ENCODE data around the gene ZNF598. TPM values are rescaled to one million over a fixed set of nuclear protein-coding genes. Genes with fewer than 3 reads are reported as not detected.

ZNF598 gene
- total RNA-seq, 1 experiment from 2014 or later = 50.4 TPM

GRCh38 chr16:2045965-2046892, 36.6 kb upstream of the ZNF598 start:
- Mint-ChIP-seq H3K4me3 (ENCODE audit: unreplicated experiment) (peak overlapping the region; percentile 89), H3K4me1 (ENCODE audit: low read depth, unreplicated experiment) (peaks cover 6% of the 10 kb centered on the region), H3K36me3 (ENCODE audit: insufficient read depth, unreplicated experiment) (no peaks in the 10 kb centered on the region), H3K9me3 (ENCODE audit: unreplicated experiment) (no peaks in the 10 kb centered on the region), H3K27ac (ENCODE audit: unreplicated experiment) (no peak overlapping the region), H3K27me3 (ENCODE audit: insufficient read depth, unreplicated experiment) (no peaks in the 10 kb centered on the region)
- POLR2A ChIA-PET = interaction anchor here (0.5 to 0.6 kb wide), 2 partner anchors 75 to 205 kb away, joined by 3 read pairs; partner anchors contain the start of gene ECI1
- Histone ChIP-seq H3K9me3 (no peaks in the 10 kb centered on the region), H3K4me3 (ENCODE audit: low read depth, low read length) (no peak overlapping the region; the same call in 1 of the 2 replicates), H3K4me1 (no peaks in the 10 kb centered on the region), H3K36me3 (ENCODE audit: control insufficient read depth, insufficient read depth, low read length) (no peaks in the 10 kb centered on the region), H3K27me3 (replicated peaks; ENCODE audit: control insufficient read depth, insufficient read depth, low read length) (no peaks in the 10 kb centered on the region)
- TF ChIP-seq, protein P1, sequence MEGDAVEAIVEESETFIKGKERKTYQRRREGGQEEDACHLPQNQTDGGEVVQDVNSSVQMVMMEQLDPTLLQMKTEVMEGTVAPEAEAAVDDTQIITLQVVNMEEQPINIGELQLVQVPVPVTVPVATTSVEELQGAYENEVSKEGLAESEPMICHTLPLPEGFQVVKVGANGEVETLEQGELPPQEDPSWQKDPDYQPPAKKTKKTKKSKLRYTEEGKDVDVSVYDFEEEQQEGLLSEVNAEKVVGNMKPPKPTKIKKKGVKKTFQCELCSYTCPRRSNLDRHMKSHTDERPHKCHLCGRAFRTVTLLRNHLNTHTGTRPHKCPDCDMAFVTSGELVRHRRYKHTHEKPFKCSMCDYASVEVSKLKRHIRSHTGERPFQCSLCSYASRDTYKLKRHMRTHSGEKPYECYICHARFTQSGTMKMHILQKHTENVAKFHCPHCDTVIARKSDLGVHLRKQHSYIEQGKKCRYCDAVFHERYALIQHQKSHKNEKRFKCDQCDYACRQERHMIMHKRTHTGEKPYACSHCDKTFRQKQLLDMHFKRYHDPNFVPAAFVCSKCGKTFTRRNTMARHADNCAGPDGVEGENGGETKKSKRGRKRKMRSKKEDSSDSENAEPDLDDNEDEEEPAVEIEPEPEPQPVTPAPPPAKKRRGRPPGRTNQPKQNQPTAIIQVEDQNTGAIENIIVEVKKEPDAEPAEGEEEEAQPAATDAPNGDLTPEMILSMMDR (IDR thresholded peaks at IDR 0.05; ENCODE audit: insufficient read depth in 1 of 2, low read depth in 1 of 2, low read length in 1 of 2, severe bottlenecking in 1 of 2, unreplicated experiment in 1 of 2) = no peak
- BruUV-seq (replicated peaks) = no TSS peak
- DNase-seq = no peak
- intact Hi-C loops (cut with micrococcal nuclease; ENCODE audit: unreplicated experiment) = loop anchor here (2.0 kb wide), 1 partner anchor 23 kb away; no protein-coding TSS in a partner anchor
- CTCF ChIA-PET = interaction anchor here (1.8 kb wide), 1 partner anchor 24 kb away, joined by 14 read pairs; no protein-coding TSS in a partner anchor

DNA sequence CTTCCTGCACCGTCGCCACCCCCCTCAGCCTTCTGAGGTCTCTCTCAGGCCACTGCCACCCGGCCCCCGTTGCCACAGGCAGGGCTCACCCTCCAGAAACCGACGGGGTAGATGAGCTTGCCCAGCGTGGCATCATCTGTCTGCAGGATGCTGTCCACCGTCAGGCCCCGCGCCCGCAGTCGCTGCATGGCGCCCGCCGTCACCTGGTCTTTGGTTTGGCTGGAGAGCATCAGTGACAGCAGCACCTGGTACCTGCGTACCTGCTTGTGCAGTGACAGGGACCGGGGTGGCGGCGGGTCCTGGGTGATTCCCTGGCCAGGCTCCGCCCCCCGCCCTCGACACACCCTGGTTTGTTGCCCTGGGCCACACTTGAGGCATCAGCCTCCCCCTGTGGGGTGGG, 34.9 kb upstream of the ZNF598 start:
- Histone ChIP-seq H3K27me3 (replicated peaks; ENCODE audit: control insufficient read depth, insufficient read depth, low read length) (no peaks in the 10 kb centered on the region), H3K4me1 (no peaks in the 10 kb centered on the region), H3K9me3 (no peaks in the 10 kb centered on the region), H3K36me3 (ENCODE audit: control insufficient read depth, insufficient read depth, low read length) (no peaks in the 10 kb centered on the region), H3K4me3 (ENCODE audit: low read depth, low read length) (no peak overlapping the region)
- ChIA-PET POLR2A (interaction anchor here (0.6 kb wide), 1 partner anchor 26 kb away, joined by 4 read pairs; no protein-coding TSS in a partner anchor), CTCF (no interaction called here)
- intact Hi-C loops (cut with micrococcal nuclease; ENCODE audit: unreplicated experiment) = no loop called here
- DNase-seq = no peak
- H3K36me3 Mint-ChIP-seq (ENCODE audit: insufficient read depth, unreplicated experiment) = no peaks in the 10 kb centered on the region
- TF ChIP-seq, protein P1 (IDR thresholded peaks at IDR 0.05; ENCODE audit: insufficient read depth in 1 of 2, low read depth in 1 of 2, low read length in 1 of 2, severe bottlenecking in 1 of 2, unreplicated experiment in 1 of 2) = no peak
- no peak overlapping the region for H3K27ac Mint-ChIP-seq (ENCODE audit: unreplicated experiment)
- no peaks in the 10 kb centered on the region for H3K9me3 Mint-ChIP-seq (ENCODE audit: unreplicated experiment)
- no peak overlapping the region for H3K4me3 Mint-ChIP-seq (ENCODE audit: unreplicated experiment)
- BruUV-seq (replicated peaks) = no TSS peak
- no peaks in the 10 kb centered on the region for H3K27me3 Mint-ChIP-seq (ENCODE audit: insufficient read depth, unreplicated experiment)
- H3K4me1 Mint-ChIP-seq (ENCODE audit: low read depth, unreplicated experiment) = peaks cover 6% of the 10 kb centered on the region

- TF ChIP-seq, protein P1 (IDR thresholded peaks at IDR 0.05; ENCODE audit: insufficient read depth in 1 of 2, low read depth in 1 of 2, low read length in 1 of 2, severe bottlenecking in 1 of 2, unreplicated experiment in 1 of 2) = no peak
- H3K36me3 ChIP-seq (ENCODE audit: control insufficient read depth, insufficient read depth, low read length) = no peaks in the 10 kb centered on the region
- intact Hi-C loops (cut with micrococcal nuclease; ENCODE audit: unreplicated experiment) = no loop called here
- H3K4me1 Mint-ChIP-seq (ENCODE audit: low read depth, unreplicated experiment) = peaks cover 11% of the 10 kb centered on the region
- DNase-seq = no peak
- no peaks in the 10 kb centered on the region for H3K9me3 Mint-ChIP-seq (ENCODE audit: unreplicated experiment)
- H3K4me3 ChIP-seq (ENCODE audit: low read depth, low read length) = no peak overlapping the region
- peaks cover 6% of the 10 kb centered on the region for H3K36me3 Mint-ChIP-seq (ENCODE audit: insufficient read depth, unreplicated experiment)
- no peaks in the 10 kb centered on the region for H3K27me3 Mint-ChIP-seq (ENCODE audit: insufficient read depth, unreplicated experiment)
- BruUV-seq (replicated peaks) = no TSS peak
- CTCF ChIA-PET = no interaction called here
- no peak overlapping the region for H3K4me3 Mint-ChIP-seq (ENCODE audit: unreplicated experiment)
- no peaks in the 10 kb centered on the region for H3K27me3 ChIP-seq (replicated peaks; ENCODE audit: control insufficient read depth, insufficient read depth, low read length)
- POLR2A ChIA-PET = interaction anchor here (0.6 kb wide), 1 partner anchor 25 kb away, joined by 4 read pairs; no protein-coding TSS in a partner anchor
- H3K4me1 ChIP-seq = peaks cover 4% of the 10 kb centered on the region; the same call in 1 of the 2 replicates
- H3K9me3 ChIP-seq = no peaks in the 10 kb centered on the region
- H3K27ac Mint-ChIP-seq (ENCODE audit: unreplicated experiment) = no peak overlapping the region
Measured at GRCh38 chr16:2043667-2044451, 34.2 kb upstream of the ZNF598 start.
